DMS 273 (cell line): ENCODE measurements around the gene SPRING1.
"Not testable (repeated sequence)": the region's sequence is repeated elsewhere in the genome, so short reads cannot be mapped to it uniquely, and the experiment has no call there.

ENCODE experiments used
- DNase-seq: peaks from one replicate; lab custom pipeline; 2025; ENCODE audit not compliant: unreplicated experiment; lab: John Stamatoyannopoulos, UW

The SPRING1 gene

DNA sequence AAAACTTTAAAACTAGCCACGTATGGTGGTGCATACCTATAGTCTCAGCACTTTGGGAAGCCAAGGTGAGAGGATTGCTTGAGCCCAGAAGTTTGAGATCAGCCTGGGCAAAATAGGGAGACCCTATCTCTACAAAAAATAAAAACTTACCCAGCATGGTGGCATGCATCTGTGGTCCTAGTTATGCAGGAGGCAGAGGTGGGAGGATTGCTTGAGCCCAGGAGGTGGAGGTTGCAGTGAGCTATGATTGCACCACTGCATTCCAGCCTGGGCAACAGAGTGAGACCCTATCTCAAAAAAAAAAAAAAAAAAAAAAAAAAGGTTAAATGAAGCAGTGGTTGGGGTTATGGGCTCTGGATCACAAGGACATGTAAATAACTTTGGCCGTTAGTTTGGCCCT lies 4.9 kb upstream of the SPRING1 start:
- DNase-seq: not testable (repeated sequence)

DNA sequence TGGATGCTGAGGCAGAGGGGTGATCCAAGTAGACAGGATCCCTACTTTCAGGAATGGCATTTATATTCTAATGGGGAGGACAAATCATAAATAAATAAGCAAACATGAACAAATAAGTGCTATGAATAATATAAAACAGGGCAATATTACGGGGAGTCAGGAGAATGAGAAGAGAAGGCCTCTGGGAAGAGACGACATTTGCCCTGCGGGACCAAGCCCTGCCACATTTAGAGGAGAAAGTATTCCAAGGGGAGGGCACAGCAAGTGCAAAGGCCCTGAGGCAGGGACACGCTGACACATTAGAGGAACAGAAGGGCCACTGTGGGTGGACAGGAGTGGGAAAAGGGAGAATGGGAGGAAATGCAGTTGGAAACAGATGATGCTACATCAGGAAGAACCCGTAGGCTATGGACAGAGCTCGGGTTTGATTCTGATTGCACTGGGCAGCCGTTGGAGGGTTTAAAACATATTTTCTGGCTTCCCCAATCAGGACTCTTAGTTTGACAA lies 1.6 kb upstream of the SPRING1 start:
- no peak for DNase-seq

DNA sequence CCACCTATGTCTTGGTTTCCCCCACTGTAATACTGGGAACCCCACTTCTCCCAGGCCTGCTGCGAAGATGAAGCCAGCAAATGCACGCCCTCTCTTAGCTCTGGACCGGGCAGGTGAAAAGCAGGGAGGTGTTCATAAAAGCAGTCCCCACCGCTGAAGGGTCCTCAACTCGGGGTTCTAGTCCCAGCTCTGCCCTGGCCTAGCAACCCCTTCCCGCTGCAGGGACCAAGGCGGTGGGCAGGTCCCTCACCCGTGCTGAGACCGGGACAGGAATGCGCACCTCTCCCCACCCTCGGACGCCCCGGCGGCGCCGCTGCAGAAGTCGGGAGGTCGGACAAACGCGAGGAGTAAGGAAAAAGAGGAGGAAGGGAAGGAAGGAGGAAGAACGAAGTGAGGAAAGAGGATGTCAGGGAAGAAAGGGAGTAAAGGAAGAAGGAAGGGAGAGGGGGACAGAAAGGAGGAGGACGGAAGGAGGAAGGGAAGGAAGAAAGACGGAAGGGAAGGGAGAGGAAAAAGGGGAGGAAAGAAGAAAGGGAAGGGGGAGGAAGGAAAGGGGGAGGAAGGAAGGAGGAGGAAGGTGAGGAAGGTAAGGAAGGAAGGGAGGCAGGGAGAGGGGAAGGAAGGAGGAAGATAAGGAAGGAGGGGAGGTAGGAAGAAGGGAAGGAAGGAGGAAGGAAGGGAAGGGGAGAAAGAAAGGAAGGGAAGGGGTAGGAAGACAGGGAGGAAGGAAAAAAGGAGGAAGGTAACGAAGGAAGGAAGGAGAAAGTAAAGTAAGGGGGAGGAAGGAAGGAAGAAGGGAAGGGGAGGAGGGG lies 701 bp downstream of the SPRING1 start:
- peak; percentile 24 for DNase-seq

DNA sequence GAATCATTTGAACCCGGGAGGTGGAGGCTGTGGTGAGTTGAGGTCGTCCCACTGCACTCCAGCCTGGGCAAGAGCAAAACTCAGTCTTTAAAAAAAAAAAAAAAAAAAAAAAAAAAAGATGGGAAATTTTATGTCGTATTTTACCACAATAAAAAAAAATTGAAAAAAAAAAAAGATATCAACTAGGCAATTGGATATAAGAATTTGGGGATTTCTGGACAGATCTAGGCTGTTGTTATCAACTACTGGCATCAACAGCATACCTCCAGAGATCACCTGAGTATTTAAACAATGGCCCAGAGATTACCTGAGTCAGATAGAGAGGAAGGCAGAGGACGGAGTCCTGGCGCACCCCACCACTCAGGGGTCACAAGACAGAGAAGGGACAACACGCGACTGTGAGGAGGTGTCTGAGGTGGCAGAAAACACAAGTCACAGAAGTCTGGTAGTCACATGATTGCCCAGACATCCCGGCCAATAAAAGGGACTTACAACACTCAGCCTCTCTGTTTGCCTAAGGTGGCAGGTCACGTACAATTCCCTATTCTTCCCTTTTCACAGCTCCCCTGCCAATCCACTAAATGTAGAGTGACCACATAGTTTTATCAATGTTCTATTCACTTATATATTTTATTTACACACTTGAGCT lies 1.8 kb downstream of the SPRING1 start:
- DNase-seq: no peak

GRCh38 chr12:116735084-116735483 lies 2.8 kb downstream of the SPRING1 start:
- DNase-seq: no peak

DNA sequence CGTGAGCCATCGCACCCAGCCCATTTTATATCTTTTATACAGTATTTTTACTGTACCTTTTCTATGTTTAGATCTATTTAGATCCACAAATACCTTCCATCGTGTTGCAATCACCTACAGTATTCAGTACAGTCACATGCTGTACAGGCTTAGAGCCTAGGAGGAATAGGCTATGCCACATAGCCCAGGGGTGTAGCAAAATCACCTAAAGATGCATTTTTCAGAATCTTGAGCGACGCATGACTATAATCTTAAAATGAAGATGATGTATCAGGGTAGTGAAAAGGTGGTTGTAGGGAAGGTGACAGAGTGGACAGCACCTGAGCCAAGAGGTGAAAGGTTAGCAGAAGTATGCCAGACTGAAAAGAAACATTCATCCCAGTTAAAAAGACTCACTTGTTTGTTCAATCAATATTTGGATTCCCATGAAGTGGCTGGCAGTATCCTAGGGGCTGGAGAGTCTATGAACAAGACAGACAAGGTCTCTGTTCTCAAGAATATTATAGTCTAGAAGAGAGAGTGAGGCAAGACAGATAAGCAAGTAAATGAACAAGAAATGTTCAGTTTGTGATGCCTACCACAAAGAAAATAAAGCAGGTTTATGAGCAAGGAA lies 3.6 kb downstream of the SPRING1 start:
- no peak for DNase-seq

DNA sequence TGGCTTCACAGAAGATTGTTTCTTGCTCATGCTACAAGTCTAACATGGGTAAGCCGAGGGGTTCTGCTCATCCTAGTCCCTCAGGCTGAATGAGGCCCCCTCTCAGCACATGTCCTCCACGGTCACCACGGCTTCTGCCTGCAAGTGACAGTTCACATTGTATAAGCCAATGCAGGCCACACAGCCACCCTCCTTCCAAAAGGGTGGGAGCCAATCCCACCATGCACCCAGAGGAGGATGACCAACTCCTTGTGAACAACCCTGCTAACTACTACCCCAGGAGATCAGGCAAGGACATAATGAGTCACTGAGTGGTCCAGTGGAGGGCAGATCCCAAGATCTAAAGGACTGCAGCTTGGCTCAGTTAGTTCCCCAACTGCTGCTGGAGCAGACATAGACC lies 6.1 kb downstream of the SPRING1 start:
- no peak for DNase-seq

DNA sequence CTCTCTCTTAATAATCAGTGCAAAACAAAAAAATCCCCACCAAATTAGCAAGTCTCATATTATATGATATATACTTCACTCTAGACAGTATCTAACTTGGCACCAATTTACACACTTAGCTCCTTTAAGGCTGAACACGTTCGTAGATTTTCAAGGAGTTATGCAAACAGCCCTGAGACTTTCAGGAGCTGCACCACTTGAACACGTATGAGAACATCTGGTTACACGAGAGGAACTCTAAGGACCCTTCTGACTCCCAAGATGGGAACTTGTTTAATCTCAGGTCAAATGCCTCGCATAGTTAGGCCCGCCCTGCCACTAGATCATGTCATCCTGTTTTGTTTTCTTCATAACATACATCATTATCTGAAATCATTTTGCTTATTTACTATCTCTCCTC lies 10.0 kb downstream of the SPRING1 start:
- DNase-seq: no peak

GRCh38 chr12:116727261-116727660 lies 10.6 kb downstream of the SPRING1 start:
- DNase-seq: no peak

DNA sequence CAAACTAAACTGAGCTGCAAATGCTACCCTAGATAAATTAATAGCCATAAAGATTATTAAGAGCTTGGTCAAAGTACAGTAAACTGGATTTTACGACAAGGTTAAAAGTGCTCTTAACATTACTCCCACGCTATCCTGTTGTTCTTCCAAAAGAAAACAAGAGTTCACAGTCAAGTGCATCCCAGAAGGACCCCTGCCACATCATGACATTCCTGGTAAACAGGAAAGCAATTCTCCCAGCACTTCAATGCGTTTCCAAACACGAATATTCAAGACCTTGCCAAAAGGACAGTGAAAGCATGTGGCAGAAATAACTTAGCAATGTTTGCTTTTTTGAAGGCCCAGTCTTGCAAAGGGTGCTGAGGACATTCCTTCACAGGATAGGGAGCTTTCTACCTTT lies 11.2 kb downstream of the SPRING1 start:
- no peak for DNase-seq

DNA sequence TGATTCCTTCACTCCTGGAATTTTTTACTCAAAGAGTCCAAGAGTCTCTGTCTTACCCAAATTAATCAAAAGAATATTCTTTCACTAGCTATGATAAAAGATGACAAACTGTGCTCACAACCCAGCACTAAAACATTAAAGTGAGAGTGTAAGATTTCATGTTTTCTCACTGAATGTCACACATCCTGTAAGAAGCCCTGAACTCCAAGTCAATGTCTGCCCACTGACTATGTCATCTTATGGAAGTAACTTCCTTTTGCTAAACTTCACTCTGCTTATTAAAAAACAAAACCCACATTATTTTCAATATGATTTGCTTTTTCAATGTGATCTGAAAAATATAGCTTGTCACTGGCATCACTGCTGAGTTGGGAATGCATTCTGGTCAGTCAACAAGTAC lies 15.6 kb downstream of the SPRING1 start:
- DNase-seq: no peak

- no peak for DNase-seq
Observed at GRCh38 chr12:116719731-116720528, 17.9 kb downstream of the SPRING1 start.

DNA sequence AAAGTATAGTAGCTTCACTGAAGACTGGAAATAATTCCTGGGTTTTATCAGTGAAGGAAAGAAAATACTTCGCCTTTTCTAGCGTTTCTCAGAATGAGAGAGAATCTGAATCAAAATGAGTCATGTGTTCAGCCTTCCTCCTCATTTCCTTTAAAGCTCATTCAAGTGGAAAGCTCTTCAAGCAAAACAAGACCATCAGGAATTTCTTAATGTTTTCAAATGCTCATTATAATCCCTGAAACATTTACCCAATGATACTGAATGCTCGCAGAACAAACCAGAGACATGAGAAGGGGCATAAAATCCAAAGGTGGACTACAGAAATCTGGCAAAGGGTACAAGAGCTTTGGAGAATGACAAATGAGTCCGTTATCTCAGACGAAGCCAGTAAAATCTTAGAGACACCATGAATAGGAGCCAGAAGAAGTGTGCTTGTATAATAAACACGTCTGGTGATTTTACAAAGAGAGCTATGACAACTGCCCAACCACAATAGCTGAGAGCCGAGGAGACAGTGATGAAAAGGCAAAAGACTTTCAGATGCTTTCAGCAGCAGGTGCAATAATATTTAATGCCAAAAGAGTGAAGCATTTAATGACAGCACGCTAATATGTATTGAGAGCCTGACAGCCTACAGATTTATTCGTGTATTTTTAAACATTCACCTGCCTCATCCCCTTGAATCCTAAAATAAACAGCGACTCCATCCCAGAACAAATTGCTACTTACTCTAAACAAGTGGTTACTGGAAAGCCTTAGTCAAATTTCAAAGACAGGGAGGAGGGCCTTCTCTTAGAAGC lies 19.0 kb downstream of the SPRING1 start:
- no peak for DNase-seq

DNA sequence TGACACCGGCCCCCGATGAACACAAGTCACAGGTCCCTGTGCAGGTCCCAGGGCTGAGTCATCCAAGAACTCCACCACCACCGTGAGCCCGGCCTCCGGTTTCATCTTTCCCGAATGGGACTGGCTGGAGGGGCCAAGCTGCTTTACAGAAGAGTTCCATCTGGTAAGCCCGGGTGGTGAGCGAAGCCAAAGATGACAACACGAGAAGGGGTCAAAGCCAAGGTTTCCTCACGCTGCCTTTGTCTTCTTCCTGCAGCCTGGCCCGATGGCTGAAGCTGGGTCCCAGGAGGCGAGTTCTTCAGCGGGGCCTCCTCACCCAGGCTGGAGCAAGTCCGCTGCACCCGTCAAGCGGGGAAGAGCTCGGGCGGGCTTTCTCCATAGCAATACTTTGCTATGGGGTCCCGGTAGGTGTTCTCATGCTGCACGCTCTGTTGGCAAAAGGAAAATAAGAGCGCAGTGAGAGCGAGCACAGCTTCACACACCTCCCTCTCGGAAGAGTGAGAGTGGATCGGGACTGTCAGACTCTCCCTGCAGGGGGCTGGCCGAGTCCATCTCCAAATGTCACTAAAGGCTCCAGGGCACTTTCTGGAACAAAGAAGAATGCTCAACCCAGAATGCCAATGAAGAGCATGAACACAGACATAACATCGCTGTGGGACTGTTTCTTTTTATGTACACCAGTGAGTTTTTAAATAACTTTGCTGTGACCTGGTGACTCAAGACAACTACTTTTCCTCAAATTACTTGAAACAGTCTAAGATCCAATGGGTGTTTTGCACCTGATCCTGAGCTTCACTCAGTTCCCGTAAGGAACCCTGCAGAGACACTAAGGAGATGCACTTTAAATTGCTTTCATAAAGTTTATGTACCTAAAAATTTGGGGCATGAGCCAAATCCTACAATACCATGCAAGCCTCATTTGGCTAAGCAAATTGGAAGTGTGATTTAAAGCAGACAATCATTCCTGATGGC lies 20.1 kb downstream of the SPRING1 start:
- peak; percentile 85 for DNase-seq

DNA sequence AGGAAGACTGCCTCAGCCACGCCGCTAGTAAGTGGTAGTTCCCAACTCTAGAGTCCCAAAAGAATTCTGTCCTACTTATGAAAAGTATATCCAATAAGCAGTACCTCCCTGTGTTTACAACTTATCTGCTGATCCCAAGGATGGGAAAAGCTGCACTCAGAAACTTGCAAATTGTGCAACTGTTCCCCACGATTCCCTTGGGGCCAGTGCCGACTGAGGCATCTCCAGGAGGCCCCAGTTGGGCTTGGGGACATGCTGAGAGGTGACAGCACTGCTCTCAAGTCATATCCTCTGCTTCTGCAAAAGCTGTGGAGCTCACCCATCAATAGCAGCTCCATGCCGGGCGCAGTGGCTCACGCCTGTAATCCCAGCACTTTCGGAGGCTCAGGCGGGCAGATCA lies 23.7 kb downstream of the SPRING1 start:
- no peak for DNase-seq

DNA sequence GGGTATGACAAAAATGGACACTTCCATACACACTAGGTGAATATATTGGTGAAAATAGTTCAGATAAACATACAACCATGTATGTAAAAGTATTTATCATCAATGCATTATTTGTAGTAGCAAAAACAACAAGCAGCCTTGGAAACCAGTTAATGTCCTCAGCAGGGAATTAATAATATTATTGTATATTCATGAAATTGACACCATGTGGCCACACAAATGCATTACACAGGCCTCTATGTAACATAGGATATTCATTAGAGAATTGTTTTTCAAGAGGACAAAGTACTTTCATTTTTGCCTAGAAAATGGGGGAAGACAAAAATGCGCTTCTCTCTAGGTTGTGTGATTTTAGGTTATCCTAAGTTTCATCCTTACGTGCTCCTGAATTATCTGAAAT lies 24.3 kb downstream of the SPRING1 start:
- DNase-seq: peak; percentile 16

DNA sequence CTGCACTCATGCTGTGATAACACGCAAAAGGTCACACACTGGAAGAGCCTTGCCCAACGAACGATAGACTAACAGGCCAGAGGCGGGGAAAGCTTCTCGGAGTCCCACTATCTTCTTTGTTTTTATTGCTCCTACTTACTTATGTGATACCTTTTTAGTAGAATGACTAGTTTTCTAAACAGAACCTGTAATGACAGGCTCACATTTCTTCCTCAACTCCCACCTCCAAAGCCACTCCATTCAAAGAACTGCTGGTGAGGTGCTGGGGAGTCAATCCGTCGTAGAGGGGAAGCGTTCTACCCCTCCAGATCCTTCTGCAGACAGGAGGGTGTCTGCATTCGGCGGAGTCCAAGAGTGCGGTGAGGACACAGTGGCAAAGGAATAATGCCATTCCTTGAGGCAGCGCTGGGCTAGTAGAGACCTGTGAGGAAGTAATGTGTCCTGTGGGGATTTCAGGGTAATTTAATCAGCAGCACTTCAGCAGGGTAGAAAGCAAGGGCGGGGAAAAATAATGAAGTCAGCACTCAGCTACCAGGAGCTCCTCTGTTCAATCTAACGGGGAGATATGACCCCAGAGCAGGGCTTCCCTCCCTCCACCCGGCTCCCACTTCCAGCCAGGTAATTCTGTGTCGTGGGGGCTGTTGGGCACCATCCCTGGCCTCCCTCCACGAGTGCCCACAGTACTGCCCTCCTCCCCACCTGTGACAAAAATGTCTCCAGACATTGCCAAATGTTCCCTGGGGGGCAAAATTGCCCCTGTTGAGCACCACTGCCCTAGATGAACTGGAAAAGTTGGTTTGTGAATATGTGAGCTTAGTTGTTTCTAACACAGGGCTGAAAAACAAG lies 25.2 kb downstream of the SPRING1 start:
- DNase-seq: peak; percentile 56

- peak; percentile 26 for DNase-seq
Observed at GRCh38 chr12:116710370-116711150, 27.3 kb downstream of the SPRING1 start.
